Activated CD8-positive, alpha-beta memory T cell treated with anti-CD3 and anti-CD28 coated beads for 48 hours (primary cell): ENCODE results near the gene SCCPDH.
"Not testable (repeated sequence)": the region's sequence is repeated elsewhere in the genome, so short reads cannot be mapped to it uniquely, and the experiment has no call there.

Experiments used
- DNase-seq, 3 experiments: peaks; one replicate each; pipeline ENCODE4 v3.0.0-alpha.2; 2020; ENCODE audit warnings: low read depth in 2 of 3, low spot score in 2 of 3

SCCPDH gene

DNA sequence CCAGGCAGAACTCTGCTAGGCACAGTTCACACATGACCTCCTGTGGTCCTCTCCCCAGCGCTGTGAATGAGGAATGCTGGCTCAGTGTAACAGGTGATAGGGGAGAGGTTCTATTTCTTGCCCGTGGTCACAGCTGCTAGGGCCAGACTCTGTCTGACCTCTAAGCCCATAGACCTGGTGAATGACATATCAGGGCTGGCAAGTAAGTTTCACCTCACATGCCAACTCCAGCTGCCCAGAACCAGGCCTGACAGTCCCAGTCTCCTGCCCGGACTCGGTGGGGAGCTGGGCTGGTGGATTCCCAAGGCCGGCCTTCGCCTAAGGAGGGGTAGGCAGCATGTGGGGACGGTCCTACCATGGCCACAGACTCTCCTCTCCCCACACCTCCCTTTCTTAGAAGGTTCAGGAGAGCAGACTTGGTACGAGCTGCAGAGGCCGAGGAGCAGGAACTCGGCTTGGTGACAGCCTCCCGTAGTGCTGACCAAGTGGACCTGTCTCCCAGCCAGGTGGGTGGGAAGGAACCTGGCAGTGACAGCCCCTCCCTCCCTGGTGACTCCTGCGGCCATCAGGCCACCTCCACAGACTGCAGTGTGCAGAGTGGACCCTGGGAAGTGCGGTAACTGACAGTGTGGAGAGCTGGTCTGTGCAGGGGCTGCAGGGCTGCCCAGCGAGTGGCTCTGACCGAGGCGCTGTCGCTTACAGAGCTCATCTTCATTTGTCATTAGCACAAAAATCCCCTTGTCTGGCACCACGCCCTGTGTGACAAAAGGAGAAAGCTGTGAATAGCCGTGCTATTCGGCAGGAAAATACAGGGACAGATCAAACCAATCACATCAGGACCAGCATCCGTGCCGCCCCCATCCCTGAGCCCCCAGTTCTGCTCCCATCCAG is 74.6 kb downstream of the SCCPDH start:
- DNase-seq = no peak

DNA sequence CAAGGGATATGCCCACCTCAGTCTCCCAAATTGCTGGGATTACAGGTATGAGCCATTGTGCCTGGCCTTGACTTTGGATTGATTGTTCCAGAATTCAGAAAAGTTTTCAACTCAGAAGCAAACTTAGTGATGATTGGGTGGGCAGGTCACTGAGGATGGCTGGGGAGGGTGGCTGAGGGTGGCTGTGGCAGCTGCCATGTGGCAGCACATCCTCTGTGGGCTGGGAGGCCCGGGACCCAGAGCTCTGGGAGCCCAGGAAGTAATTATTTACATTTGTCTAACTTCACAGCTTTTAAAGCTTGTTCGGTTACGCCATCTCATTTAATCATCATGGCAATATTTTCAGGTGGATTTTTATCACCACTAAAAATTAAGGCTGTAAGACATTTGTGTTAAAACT is 76.1 kb downstream of the SCCPDH start:
- DNase-seq = no peak

DNA sequence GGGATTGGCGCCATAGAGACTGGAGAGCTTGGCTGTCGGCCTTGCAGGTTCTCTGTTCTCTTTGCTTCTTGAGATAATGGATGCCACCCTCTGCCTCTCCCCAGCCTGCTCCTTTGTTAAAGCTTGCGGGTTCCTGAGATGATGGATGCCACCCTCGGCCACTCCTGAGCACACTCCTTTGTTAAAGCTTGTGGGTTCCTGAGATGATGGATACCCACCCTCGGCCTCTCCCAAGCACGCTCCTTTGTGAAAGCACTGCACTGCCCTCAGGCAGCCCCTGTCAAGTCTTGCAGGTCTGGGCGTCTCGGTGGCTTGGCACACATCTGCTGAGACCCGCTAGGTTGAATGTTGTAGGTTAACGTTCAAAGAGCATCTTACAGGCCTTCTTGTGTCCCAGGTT is 76.5 kb downstream of the SCCPDH start:
- no peak for DNase-seq

DNA sequence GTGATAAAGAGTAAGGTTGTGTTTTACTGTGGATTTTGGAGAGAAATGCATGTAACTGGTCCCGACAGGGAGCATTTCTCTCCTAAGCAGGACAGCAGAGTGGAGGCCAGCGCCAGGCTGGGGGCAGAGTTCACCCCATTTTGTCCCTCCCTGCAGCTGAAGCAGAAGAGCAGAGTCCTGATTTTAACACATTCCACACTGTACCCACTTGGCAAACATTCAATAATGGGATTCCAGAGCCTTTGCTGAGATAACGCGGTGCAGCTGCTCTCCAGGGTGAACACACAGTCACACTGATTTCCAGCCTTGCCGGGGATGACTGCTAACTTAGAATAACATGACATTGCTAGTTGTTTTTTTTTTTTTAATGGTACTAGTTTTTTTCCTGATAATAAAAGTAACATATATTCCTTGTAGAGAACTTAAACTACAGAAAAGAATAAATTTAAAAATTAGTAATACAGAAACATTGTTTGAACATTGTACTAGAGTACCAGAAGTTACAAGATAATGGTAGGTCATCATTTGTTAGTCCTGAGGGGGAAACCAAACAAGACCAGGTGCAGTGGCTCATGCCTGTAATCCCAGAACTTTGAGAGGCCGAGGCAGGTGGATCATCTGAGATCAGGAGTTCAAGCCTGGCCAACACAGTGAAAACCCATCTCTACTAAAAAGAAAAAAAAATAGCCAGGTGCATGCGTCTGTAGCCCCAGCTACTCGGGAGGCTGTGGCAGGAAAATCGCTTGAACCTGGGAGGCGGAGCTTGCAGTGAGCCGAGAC is 77.2 kb downstream of the SCCPDH start:
- no peak for DNase-seq

- no peak for DNase-seq
Observed at GRCh38 chr1:246803373-246803772, 79.2 kb downstream of the SCCPDH start.

GRCh38 chr1:246803883-246804282 is 79.7 kb downstream of the SCCPDH start:
- DNase-seq = no peak

- DNase-seq = no peak
Observed at GRCh38 chr1:246805135-246805716, 81.0 kb downstream of the SCCPDH start.

- no peak for DNase-seq
Observed at GRCh38 chr1:246809473-246809872, 85.3 kb downstream of the SCCPDH start.

DNA sequence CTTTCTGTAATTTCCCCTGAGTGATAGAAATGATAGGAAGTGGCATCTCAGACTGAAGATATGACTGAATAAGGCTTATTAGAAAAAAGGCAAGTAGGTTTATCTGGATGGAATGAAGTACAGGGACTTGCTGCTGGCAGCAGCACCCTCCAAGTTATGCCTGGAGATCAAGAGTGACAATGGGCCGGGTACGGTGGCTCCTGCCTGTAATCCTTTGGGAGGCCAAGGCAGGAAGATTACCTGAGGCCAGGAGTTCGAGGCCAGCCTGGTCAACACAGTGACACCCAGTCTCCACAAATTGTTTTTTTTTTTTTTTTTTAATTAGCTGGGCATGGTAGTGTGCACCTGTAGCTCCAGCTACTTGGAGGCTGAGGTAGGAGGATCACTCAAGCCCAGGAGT is 87.8 kb downstream of the SCCPDH start:
- DNase-seq = no peak

- not testable (repeated sequence) for DNase-seq
Observed at GRCh38 chr1:246813325-246813724, 89.1 kb downstream of the SCCPDH start.

DNA sequence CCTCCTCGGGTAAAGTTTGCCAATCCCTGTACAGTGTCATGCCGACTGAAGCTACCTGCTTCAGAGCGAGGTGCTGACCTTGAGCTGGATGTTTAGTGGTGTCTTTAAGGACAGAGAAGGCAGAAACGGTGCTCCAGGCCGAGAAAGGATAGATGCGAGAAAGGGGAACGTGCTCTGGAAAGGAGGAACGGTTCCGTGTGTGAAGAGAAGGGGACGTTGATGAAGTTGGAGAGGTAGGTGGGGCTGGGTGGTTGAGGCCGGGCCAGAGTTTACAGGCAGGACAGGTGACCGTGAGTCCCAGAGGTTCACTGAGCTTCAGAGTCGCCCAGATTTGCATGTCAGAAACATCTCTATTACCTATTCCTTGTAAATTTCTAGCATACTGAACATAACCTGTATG is 90.7 kb downstream of the SCCPDH start:
- DNase-seq = no peak

- no peak for DNase-seq
Observed at GRCh38 chr1:246815693-246816270, 91.6 kb downstream of the SCCPDH start.
